IPS-20b (cell line): Measurements from ENCODE around the gene MAMSTR.

Experiments
- H3K27ac ChIP-seq: one replicate; pipeline ENCODE4 v1.5.1; 2013; ENCODE audit warnings: low read length
- H3K27me3 ChIP-seq: 2 replicates; pipeline ENCODE4 v1.6.1; 2013; ENCODE audit warnings: mild to moderate bottlenecking, low read length, inconsistent platforms; ENCODE audit not compliant: insufficient read depth
- H3K36me3 ChIP-seq: 2 replicates; pipeline ENCODE4 v1.6.1; 2013; ENCODE audit warnings: low read depth, mild to moderate bottlenecking, inconsistent platforms, low read length, moderate library complexity; ENCODE audit not compliant: insufficient read depth
- H3K4me1 ChIP-seq: 2 replicates; pipeline ENCODE4 v1.6.1; 2013; ENCODE audit warnings: mild to moderate bottlenecking, control low read depth, inconsistent platforms, low read length, moderate library complexity; ENCODE audit not compliant: insufficient read depth
- H3K4me3 ChIP-seq: 2 replicates; pipeline ENCODE4 v1.5.1; 2013; ENCODE audit warnings: mild to moderate bottlenecking, low read length, inconsistent platforms
- H3K9ac ChIP-seq: 2 replicates; pipeline ENCODE4 v1.6.1; 2013; ENCODE audit warnings: low read depth, mild to moderate bottlenecking, inconsistent platforms, low read length, moderate library complexity
- H3K9me3 ChIP-seq: 2 replicates; pipeline ENCODE4 v1.6.1; 2013; ENCODE audit warnings: mild to moderate bottlenecking, low read depth, low read length, inconsistent platforms; ENCODE audit not compliant: insufficient read depth

The MAMSTR gene

GRCh38 chr19:48755084-48755641 lies 35.6 kb upstream of the MAMSTR start, which contains the start of gene FGF21:
TSS of gene FGF21 (plus strand) at chr19:48755524. CDS start at chr19:48756237, 713 bp downstream.
- peaks cover 6% of the 10 kb centered on the region for H3K36me3 ChIP-seq
- peak within 1 kb of the TSS; percentile 11; the same call in 1 of the 2 replicates for H3K9ac ChIP-seq
- peaks cover 23% of the 10 kb centered on the region for H3K27me3 ChIP-seq
- H3K9me3 ChIP-seq = no peaks in the 10 kb centered on the region
- peaks cover 11% of the 10 kb centered on the region; the same call in 1 of the 2 replicates for H3K4me1 ChIP-seq
- H3K27ac ChIP-seq = no peak within 1 kb of the TSS
- H3K4me3 ChIP-seq = no peak within 1 kb of the TSS

GRCh38 chr19:48752496-48753365 lies 33.2 kb upstream of the MAMSTR start, which contains the start of gene FUT1:
TSS of gene FUT1 (minus strand) at chr19:48752641. CDS start at chr19:48751281, 1,360 bp downstream.
- peaks cover 23% of the 10 kb centered on the region for H3K27me3 ChIP-seq
- peak within 1 kb of the TSS; percentile 85 for H3K4me3 ChIP-seq
- peaks cover 11% of the 10 kb centered on the region; the same call in 1 of the 2 replicates for H3K4me1 ChIP-seq
- H3K36me3 ChIP-seq = peaks cover 23% of the 10 kb centered on the region
- H3K27ac ChIP-seq = peak within 1 kb of the TSS; percentile 27
- H3K9ac ChIP-seq = peak within 1 kb of the TSS; percentile 82; the same call in 1 of the 2 replicates
- H3K9me3 ChIP-seq = no peaks in the 10 kb centered on the region

- Histone ChIP-seq H3K4me1 (peaks cover 11% of the 10 kb centered on the region; the same call in 1 of the 2 replicates), H3K4me3 (peak overlapping the region; percentile 85), H3K9ac (peak overlapping the region; percentile 82; the same call in 1 of the 2 replicates), H3K27ac (peak overlapping the region; percentile 27), H3K27me3 (peaks cover 23% of the 10 kb centered on the region), H3K9me3 (no peaks in the 10 kb centered on the region), H3K36me3 (peaks cover 23% of the 10 kb centered on the region)
These were observed 32.4 kb upstream of the MAMSTR start for GRCh38 chr19:48751845-48752495.

GRCh38 chr19:48750771-48751504 lies 31.4 kb upstream of the MAMSTR start:
- Histone ChIP-seq H3K9me3 (no peaks in the 10 kb centered on the region), H3K4me3 (peak overlapping the region; percentile 85; the same call in 1 of the 2 replicates), H3K4me1 (peaks cover 11% of the 10 kb centered on the region; the same call in 1 of the 2 replicates), H3K27me3 (peaks cover 23% of the 10 kb centered on the region), H3K9ac (peak overlapping the region; percentile 82; the same call in 1 of the 2 replicates), H3K36me3 (peaks cover 23% of the 10 kb centered on the region), H3K27ac (no peak overlapping the region)

GRCh38 chr19:48750351-48750750 lies 30.8 kb upstream of the MAMSTR start:
- H3K4me3 ChIP-seq = no peak overlapping the region
- peaks cover 11% of the 10 kb centered on the region; the same call in 1 of the 2 replicates for H3K4me1 ChIP-seq
- peaks cover 23% of the 10 kb centered on the region for H3K27me3 ChIP-seq
- H3K9me3 ChIP-seq = no peaks in the 10 kb centered on the region
- peaks cover 23% of the 10 kb centered on the region for H3K36me3 ChIP-seq
- H3K9ac ChIP-seq = no peak overlapping the region
- no peak overlapping the region for H3K27ac ChIP-seq

GRCh38 chr19:48749571-48750198 lies 30.2 kb upstream of the MAMSTR start:
- no peak overlapping the region for H3K27ac ChIP-seq
- H3K9ac ChIP-seq = no peak overlapping the region
- peaks cover 23% of the 10 kb centered on the region for H3K27me3 ChIP-seq
- H3K4me1 ChIP-seq = peaks cover 8% of the 10 kb centered on the region; the same call in 1 of the 2 replicates
- H3K4me3 ChIP-seq = no peak overlapping the region
- H3K36me3 ChIP-seq = peaks cover 23% of the 10 kb centered on the region
- no peaks in the 10 kb centered on the region for H3K9me3 ChIP-seq

GRCh38 chr19:48746738-48747575 lies 27.4 kb upstream of the MAMSTR start, which contains the start of gene IZUMO1:
TSS of gene IZUMO1 (minus strand) at chr19:48746909. CDS start at chr19:48745859, 1,050 bp downstream.
- Histone ChIP-seq H3K27ac (peak within 1 kb of the TSS; percentile 3), H3K9ac (peak within 1 kb of the TSS; percentile 69; the same call in 1 of the 2 replicates)

GRCh38 chr19:48746110-48746509 lies 26.6 kb upstream of the MAMSTR start:
- H3K4me3 ChIP-seq = peak overlapping the region; percentile 82; the same call in 1 of the 2 replicates
- H3K27me3 ChIP-seq = peaks cover 2% of the 10 kb centered on the region; the same call in 1 of the 2 replicates
- no peaks in the 10 kb centered on the region for H3K9me3 ChIP-seq
- no peaks in the 10 kb centered on the region; the same call in 1 of the 2 replicates for H3K4me1 ChIP-seq
- H3K9ac ChIP-seq = peak overlapping the region; percentile 69; the same call in 1 of the 2 replicates
- H3K27ac ChIP-seq = peak overlapping the region; percentile 3
- H3K36me3 ChIP-seq = peaks cover 23% of the 10 kb centered on the region

More at GRCh38 chr19:48746738-48747575, 27.4 kb upstream of the MAMSTR start, which contains the start of gene IZUMO1:
- Histone ChIP-seq H3K4me1 (no peaks in the 10 kb centered on the region; the same call in 1 of the 2 replicates), H3K9me3 (no peaks in the 10 kb centered on the region), H3K4me3 (peak within 1 kb of the TSS; percentile 82), H3K27me3 (peaks cover 2% of the 10 kb centered on the region; the same call in 1 of the 2 replicates), H3K36me3 (peaks cover 23% of the 10 kb centered on the region)

- H3K27ac ChIP-seq = no peak overlapping the region
- peaks cover 19% of the 10 kb centered on the region; the same call in 1 of the 2 replicates for H3K36me3 ChIP-seq
- H3K9ac ChIP-seq = no peak overlapping the region
- no peak overlapping the region for H3K4me3 ChIP-seq
- H3K27me3 ChIP-seq = peaks cover 9% of the 10 kb centered on the region
- H3K4me1 ChIP-seq = no peaks in the 10 kb centered on the region; the same call in 1 of the 2 replicates
- no peaks in the 10 kb centered on the region for H3K9me3 ChIP-seq
These were observed 25.9 kb upstream of the MAMSTR start for GRCh38 chr19:48745208-48745995.
